Small intestine (tissue), 7 donors: Measurements from ENCODE around the gene ANKRD65. TPM values are rescaled to one million over a fixed set of nuclear protein-coding genes. Genes with fewer than 3 reads are reported as not detected.
A peak's percentile ranks its signal among the peaks of the same experiment; 100 is the strongest.
"Not testable (repeated sequence)": the region's sequence is repeated elsewhere in the genome, so short reads cannot be mapped to it uniquely, and the experiment has no call there.

Experiments
- DNase-seq, 2 donors: peaks; one replicate each; pipeline versions ENCODE4 v3.0.0 to v3.0.0-alpha.2; 2013
- FAIRE-seq: peaks from 2 replicates; lab custom pipeline; 2012; peaks lifted over from hg19 to GRCh38; lab: Jason Lieb, UNC
- H3K27ac ChIP-seq, 3 donors: one replicate each; pipeline ENCODE4 v1.5.1; 2013; ENCODE audit warnings: low read length in 2 of 3, mild to moderate bottlenecking in 2 of 3, control low read depth in 1 of 3, inconsistent platforms in 1 of 3, low read depth in 1 of 3, moderate library complexity in 1 of 3
- H3K27me3 ChIP-seq, 3 donors: one replicate each; pipeline ENCODE4 v1.6.1; 2013; ENCODE audit warnings: low read length in 3 of 3, inconsistent platforms in 1 of 3; ENCODE audit not compliant: control insufficient read depth in 3 of 3, insufficient read depth in 3 of 3
- H3K36me3 ChIP-seq, 3 donors: one replicate each; pipeline ENCODE4 v1.6.1; 2013; ENCODE audit warnings: low read length in 3 of 3, inconsistent platforms in 1 of 3, low read depth in 1 of 3, mild to moderate bottlenecking in 1 of 3, moderate library complexity in 1 of 3; ENCODE audit not compliant: control insufficient read depth in 3 of 3, insufficient read depth in 2 of 3
- H3K4me1 ChIP-seq, 3 donors: one replicate each; pipeline ENCODE4 v1.6.1; 2013; ENCODE audit warnings: low read length in 2 of 3, inconsistent platforms in 1 of 3, low read depth in 1 of 3, mild to moderate bottlenecking in 1 of 3, moderate library complexity in 1 of 3; ENCODE audit not compliant: control insufficient read depth in 3 of 3, insufficient read depth in 2 of 3
- H3K4me3 ChIP-seq, 3 donors: one replicate each; pipeline ENCODE4 v1.5.1; 2013; ENCODE audit warnings: low read length in 3 of 3, control low read depth in 1 of 3, inconsistent platforms in 1 of 3, low read depth in 1 of 3, mild to moderate bottlenecking in 1 of 3, moderate library complexity in 1 of 3
- H3K9me3 ChIP-seq, 2 donors: one replicate each; pipeline ENCODE4 v1.6.1; 2013; ENCODE audit warnings: low read depth in 1 of 2, low read length in 1 of 2; ENCODE audit not compliant: control insufficient read depth in 2 of 2, insufficient read depth in 1 of 2
- WGBS, 3 donors: extraction: QIAGEN DNeasy Blood & Tissue Kit; methylation state at CpG; one replicate each; pipeline ENCODE4 v1.1.7; 2013; 5-methylcytosine and 5-hydroxymethylcytosine counted together
- polyA plus RNA-seq, 4 donors: library from polyadenylated mRNA; stranded (reverse) in 3 of 4; unstranded in 1 of 4; fragments of 200-250 nt in 3 of 4; fragments of 120-200 nt in 1 of 4; gene quantifications; one replicate each; pipeline versions ENCODE4 v1.2.1 to v1.2.3, GENCODE V29; 2013
- donor health status: healthy with polysubstance abuse.
- donor health status: control.
- donor health status: control.
- donor health status: Bipolar disorder and iron deficiency.
- donor health status: healthy.

Gene ANKRD65
- polyA plus RNA-seq, 4 donors, result 1.1 to 1.7 (median 1.5) TPM

DNA sequence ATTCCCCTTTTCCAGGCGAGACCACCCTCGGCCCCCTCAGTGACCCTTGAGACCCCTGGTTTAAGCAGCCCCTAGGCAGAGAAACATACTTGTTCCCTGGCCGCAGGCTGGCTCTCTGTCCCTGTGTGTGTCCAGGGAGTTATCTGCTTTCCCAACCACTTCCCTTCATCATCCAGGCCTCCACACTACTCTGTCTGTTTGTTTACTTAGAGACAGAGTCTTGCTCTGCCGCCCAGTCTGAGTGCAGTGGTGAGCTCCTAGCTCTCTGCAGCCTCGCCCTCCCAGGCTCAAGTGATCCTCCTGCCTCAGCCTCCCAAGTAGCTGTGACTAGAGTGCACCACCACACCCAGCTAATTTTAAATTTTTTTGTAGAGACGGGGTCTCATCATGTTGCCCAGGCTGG, 8.6 kb upstream of the ANKRD65 start:
- Histone ChIP-seq H3K4me3 (peak overlapping the region in 1 of 3 donors; percentile 39), H3K36me3 (no peaks in the 10 kb centered on the region), H3K9me3 (peaks cover 0 to 2% of the 10 kb centered on the region in 2 donors), H3K27ac (peak overlapping the region in 2 of 3 donors; percentile 84 to 96), H3K4me1 (peaks cover 0 to 67% (median 6%) of the 10 kb centered on the region in 3 donors), H3K27me3 (peaks cover 0 to 6% (median 0%) of the 10 kb centered on the region in 3 donors)
- FAIRE-seq (no peak), DNase-seq (no peak)
- 54 to 67% (median 61%) methylated on average over 6 of the region's 6 CpGs for WGBS, 3 donors

GRCh38 chr1:1428967-1429366, 7.9 kb upstream of the ANKRD65 start:
- not testable (repeated sequence) for H3K36me3 ChIP-seq, FAIRE-seq, DNase-seq, H3K9me3 ChIP-seq, H3K27me3 ChIP-seq, H3K27ac ChIP-seq, H3K4me3 ChIP-seq
- peaks cover 0 to 60% (median 6%) of the 10 kb centered on the region in 3 donors for H3K4me1 ChIP-seq
- WGBS, 3 donors, result 87 to 96% (median 95%) methylated on average over 4 to 6 of the region's 6 CpGs

DNA sequence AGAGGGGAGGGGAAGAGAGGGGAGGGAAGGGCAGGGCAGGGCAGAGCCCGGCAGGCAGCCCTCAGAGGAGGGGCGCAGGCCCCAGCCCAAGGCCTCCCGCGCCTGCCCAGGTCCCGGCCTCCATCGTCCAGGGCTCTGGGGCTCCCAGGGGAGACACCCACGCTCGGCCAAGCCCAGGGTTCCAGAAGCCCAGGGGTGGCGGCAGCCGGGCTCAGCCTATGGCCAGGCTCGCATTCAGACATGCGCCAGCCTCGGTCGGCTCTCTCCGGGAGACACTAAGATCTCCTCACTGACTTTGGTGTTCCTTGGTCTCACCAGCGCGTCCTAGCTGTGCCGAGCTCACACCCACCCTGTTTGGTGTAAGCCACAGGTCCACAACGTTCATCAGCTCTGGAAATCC, 7.1 kb upstream of the ANKRD65 start:
- H3K9me3 ChIP-seq, result peaks cover 0 to 2% of the 10 kb centered on the region in 2 donors
- no peak for DNase-seq
- WGBS, 3 donors, result 71 to 78% (median 76%) methylated on average over 13 to 19 of the region's 19 CpGs
- peaks cover 0 to 52% (median 5%) of the 10 kb centered on the region in 3 donors for H3K4me1 ChIP-seq
- peaks cover 0 to 6% (median 0%) of the 10 kb centered on the region in 3 donors for H3K27me3 ChIP-seq
- no peaks in the 10 kb centered on the region for H3K36me3 ChIP-seq
- H3K4me3 ChIP-seq, result no peak overlapping the region
- FAIRE-seq, result no peak
- H3K27ac ChIP-seq, result peak overlapping the region in 1 of 3 donors; percentile 34

DNA sequence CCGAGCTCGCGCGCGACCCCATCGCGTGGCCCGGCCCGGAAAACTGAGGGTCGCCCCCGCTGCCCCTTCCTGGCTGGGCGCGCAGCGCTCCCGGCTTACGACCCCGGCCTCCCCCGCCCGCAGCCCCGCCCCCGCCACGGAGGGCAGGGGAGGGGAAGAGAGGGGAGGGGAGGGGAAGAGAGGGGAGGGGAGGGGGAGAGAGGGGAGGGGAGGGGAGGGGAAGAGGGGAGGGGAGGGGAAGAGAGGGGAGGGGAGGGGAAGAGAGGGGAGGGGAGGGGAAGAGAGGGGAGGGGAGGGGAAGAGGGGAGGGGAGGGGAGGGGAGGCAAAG, 6.7 kb upstream of the ANKRD65 start:
- no peak for DNase-seq
- H3K4me1 ChIP-seq, result peaks cover 0 to 48% (median 5%) of the 10 kb centered on the region in 3 donors
- no peak overlapping the region for H3K4me3 ChIP-seq
- H3K9me3 ChIP-seq, result peaks cover 0 to 2% of the 10 kb centered on the region in 2 donors
- H3K36me3 ChIP-seq, result no peaks in the 10 kb centered on the region
- H3K27ac ChIP-seq, result no peak overlapping the region
- FAIRE-seq, result no peak
- 0 to 2% (median 2%) methylated on average over 7 to 20 of the region's 22 CpGs for WGBS, 3 donors
- H3K27me3 ChIP-seq, result peaks cover 0 to 6% (median 0%) of the 10 kb centered on the region in 3 donors

- no peak overlapping the region for H3K4me3 ChIP-seq
- 9 to 22% (median 11%) methylated on average over 34 to 66 of the region's 66 CpGs for WGBS, 3 donors
Observed at GRCh38 chr1:1427106-1427819, 6.2 kb upstream of the ANKRD65 start.

GRCh38 chr1:1426496-1427105, 5.5 kb upstream of the ANKRD65 start:
- Histone ChIP-seq H3K4me3 (no peak overlapping the region), H3K9me3 (peaks cover 0 to 2% of the 10 kb centered on the region in 2 donors), H3K4me1 (peaks cover 0 to 36% (median 0%) of the 10 kb centered on the region in 3 donors), H3K27ac (no peak overlapping the region), H3K36me3 (no peaks in the 10 kb centered on the region), H3K27me3 (peaks cover 0 to 6% (median 0%) of the 10 kb centered on the region in 3 donors)
- no peak for FAIRE-seq
- no peak for DNase-seq
- WGBS, 3 donors, result 10 to 31% (median 24%) methylated on average over 11 to 19 of the region's 19 CpGs

More at GRCh38 chr1:1427106-1427819, 6.2 kb upstream of the ANKRD65 start:
- H3K9me3 ChIP-seq, result peaks cover 0 to 2% of the 10 kb centered on the region in 2 donors
- H3K27ac ChIP-seq, result no peak overlapping the region
- peaks cover 0 to 43% (median 2%) of the 10 kb centered on the region in 3 donors for H3K4me1 ChIP-seq
- DNase-seq (no peak), FAIRE-seq (no peak)
- H3K27me3 ChIP-seq, result peaks cover 0 to 6% (median 0%) of the 10 kb centered on the region in 3 donors
- no peaks in the 10 kb centered on the region for H3K36me3 ChIP-seq

DNA sequence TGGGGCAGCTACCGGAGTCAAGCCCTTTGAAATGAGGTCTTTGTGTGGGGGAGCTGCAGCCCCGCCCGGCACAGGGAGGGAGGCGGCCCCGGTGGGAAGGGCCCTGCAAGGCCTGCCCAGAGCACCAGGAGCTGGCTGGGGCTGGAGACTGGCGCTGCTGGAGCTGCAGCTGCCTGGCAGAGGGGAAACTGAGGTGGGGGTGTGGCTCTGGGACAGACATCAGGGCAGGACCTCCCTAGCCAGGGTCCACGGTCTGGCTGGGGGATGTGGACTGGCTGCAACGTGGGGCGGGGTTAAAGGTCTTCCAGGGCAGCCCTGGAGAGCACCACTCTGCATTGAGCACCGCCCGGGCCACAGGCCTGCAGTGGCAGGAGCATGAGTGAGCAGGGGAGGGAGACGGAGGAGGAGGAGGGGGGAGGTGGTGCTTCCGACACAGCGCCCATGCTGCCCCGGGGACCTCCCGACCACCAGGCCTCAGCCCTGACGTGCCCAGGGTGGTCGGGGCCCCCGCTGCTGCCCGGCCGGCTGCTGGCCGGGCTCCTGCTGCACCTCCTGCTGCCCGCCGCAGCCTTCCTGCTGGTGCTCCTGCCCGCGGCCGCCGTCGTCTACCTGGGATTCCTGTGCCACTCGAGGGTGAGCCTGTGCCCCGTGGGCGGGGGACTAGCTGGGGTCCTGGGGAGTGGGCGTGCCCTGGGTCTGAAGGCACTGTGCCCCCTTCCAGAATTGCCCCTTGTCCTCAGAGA, 4.8 kb upstream of the ANKRD65 start:
- Histone ChIP-seq H3K27me3 (peaks cover 0 to 12% (median 4%) of the 10 kb centered on the region in 3 donors), H3K4me3 (no peak overlapping the region), H3K4me1 (peaks cover 0 to 29% (median 0%) of the 10 kb centered on the region in 3 donors), H3K27ac (no peak overlapping the region), H3K9me3 (peaks cover 0 to 2% of the 10 kb centered on the region in 2 donors), H3K36me3 (no peaks in the 10 kb centered on the region)
- WGBS, 3 donors, result 14 to 37% (median 27%) methylated on average over 18 to 33 of the region's 33 CpGs
- DNase-seq, result no peak
- no peak for FAIRE-seq

- H3K27ac ChIP-seq, result no peak overlapping the region
- FAIRE-seq (no peak), DNase-seq (no peak)
- H3K27me3 ChIP-seq, result peaks cover 0 to 16% (median 5%) of the 10 kb centered on the region in 3 donors
- peaks cover 0 to 2% of the 10 kb centered on the region in 2 donors for H3K9me3 ChIP-seq
- WGBS, 3 donors, result 77 to 84% (median 81%) methylated on average over 12 of the region's 12 CpGs
- H3K4me3 ChIP-seq, result no peak overlapping the region
- H3K4me1 ChIP-seq, result peaks cover 0 to 24% (median 0%) of the 10 kb centered on the region in 3 donors
- no peaks in the 10 kb centered on the region for H3K36me3 ChIP-seq
Observed at GRCh38 chr1:1425426-1425752, 4.3 kb upstream of the ANKRD65 start.
